Islet precursor cell (in vitro differentiated cells): ENCODE measurements around the gene PACRGL.

Experiments used
- DNase-seq: peaks from one replicate; pipeline ENCODE4 v3.0.0-alpha.2; 2018

The PACRGL gene

DNA sequence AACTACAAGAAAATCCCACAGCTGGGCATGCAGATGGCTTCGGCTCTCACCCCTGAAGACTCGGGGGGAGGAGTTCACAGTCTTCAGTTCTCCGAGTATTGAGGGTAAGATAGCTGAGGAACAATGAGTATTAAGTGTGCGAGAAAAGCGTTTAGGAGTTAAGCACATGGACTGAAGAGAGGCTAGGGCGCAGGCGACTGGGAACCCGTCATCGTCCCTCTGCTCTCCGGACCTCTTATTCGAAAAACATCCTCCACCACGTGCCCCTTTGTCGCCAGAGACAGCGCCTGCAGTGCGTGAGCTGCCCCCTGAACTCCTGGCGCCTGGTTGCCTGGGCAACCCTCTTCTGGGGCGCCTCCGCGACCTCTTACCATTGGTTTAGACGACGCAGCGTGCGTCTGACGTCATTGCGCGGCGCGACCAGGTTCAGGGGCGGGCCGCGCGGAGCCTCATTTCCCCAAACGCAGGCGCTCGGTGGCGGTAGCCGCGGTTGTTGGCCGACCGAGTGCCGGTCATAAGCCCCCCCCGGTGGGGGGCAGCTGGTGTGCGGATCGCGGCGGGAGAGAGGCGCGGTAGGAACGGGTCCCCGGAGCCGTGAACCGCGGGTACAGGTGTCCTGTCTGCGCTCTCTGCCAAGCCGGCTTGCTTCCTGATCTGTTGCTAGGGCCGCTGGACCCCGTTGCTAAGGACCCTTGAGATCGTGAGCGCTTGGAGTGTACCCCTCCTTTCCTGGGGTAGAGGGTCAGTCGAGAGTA lies at the start of gene PACRGL:
Gene PACRGL (plus strand): TSS at position 452 of the 755 bp plus-strand sequence. CDS start 4,024 bp downstream, outside the sequence.
- peak; percentile 95 for DNase-seq

GRCh38 chr4:20652226-20652885 lies 47.9 kb upstream of the PACRGL start:
- no peak for DNase-seq

GRCh38 chr4:20658456-20658855 lies 41.8 kb upstream of the PACRGL start:
- no peak for DNase-seq

DNA sequence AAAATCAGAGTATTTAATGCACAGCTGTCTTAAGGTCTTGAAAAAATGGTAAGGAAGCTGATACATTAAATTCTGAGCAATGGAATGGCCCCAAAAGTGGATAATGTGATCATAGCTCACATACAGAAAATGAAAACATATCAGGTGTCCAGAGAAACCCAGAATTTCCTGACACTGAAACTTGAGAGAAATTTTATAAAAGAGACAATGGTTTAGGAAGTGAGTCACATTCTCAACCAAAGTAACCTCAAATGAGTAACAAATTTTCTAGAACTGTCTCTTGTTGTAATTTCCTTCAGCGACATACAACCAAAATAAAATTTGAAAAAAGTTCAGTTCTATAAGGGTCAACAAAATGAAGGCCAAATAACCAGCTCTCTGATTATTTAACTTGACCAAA lies 37.4 kb upstream of the PACRGL start:
- no peak for DNase-seq

DNA sequence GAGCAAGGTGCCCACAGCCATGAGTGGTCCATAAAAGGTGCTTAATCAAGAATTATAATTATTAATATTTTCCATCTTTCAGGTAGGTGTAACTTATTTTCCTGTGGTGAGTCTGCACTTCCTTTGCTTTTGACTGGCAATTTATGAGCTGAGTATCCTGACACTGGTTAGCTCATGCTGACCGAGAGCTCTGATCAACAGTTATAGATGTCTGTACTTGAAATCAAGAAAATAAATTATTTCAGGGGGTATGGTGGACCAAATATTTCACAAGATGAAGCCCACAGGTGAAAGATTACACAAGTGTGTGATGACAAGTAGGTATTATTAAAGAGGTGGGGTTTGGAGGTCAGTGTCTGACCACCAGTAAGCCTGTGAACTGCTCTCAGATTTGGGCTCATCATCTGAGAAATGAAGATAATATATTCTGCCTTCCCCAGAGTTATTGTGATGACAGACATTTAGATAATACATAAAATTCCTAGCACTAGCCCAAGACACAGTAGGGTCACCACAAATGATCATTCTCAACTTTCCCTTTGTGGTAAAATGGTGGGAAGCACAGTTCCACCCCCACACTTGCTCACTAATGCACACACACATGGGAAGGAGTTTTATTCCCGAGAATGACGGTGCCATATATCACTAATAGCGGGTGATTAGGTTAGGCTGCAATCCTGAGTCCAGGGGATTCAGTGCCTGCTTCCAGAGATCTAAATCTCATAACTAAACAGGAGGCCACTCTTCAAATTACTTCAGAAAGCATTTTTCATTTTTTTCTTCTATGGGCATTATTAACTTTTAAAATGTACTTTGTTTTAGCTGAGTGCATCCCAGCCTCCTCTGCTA lies 34.0 kb upstream of the PACRGL start:
- no peak for DNase-seq

DNA sequence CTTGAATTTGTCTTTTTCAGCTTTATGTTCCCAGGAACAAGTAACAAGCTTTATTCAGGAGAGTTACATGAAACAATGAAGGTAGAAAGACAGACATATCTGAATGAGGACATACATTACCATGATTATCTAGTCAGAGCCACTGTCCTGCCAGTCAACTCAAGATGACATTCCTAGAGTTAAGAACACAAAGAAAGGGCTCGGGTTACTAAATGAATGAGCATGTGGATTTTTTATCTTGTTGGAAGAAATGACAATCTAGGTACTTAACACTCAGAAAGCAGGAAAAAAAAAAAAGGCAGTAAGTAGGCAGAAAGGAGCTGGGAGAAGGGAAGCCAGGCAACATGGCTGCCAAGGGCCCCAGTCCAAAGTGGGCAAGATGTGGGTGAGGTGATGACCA lies 28.0 kb upstream of the PACRGL start:
- no peak for DNase-seq

DNA sequence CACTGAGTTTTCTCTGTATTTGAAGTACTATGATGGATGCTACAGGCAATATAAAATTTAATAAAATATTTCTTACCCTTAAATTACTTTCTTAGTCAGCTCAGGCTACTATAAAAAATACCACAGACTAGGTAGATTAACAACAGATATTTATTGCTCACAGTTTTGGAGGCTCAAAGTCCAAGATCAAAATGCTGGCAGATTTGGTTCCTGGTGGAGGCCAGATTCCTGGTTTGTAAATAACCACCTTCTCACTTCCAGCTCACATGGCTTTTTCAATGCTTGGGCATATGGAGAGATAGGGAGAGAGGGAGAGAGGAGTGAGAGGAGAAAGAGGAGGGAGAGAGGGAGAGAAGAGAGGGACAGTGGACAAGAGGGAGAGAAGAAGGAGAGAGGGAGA lies 24.5 kb upstream of the PACRGL start:
- no peak for DNase-seq

DNA sequence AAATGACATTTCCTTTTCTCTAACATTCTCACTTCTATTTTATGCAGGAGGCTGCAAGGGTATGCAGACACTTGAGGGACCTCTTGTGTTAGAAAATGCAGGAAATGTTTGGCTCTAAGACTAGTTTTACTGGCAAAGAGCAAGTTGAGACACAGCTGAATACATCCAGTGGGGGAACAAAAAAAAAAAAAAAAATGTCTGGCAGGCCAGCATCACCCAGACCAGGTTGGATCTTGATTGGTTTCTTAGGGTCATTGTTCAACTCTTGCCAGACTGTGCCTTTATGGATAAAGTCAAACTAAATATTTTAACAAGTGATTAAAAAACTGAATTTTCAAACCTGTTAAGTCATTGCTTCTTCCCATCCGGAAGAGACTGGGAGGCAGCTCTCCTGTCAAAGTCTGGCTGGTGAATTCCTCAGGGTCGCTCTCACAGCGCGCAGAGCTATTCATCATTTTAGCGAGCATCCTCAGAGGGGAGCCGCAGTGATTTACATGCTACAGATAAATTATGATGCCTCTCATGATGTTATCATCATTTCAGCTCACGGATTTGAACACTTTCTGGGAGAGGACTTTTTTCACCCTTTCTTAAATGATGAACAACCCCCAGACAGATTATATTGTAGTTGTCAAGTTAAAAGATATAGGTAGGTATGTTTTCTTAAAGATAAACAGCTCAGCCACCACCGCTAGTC lies 23.6 kb upstream of the PACRGL start:
- no peak for DNase-seq

DNA sequence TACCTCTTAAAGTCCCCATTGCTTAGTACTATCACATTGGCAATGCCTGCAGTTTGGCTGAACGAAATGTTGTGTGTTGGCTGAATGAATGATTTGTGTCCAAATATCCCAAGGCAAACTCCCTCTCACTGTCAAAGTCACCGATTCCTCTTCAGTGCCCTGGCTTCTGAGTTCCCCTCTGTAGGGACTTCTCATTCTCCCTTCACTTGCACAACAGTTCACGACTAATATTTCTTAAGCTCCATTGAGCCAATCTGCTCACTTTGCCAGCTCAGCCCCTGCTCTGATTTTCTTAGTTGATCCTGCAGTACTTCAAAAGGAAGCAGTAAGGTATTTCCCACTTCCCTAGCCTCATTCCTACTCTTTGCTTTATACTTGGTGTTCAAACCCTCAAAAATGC lies 21.9 kb upstream of the PACRGL start:
- no peak for DNase-seq

DNA sequence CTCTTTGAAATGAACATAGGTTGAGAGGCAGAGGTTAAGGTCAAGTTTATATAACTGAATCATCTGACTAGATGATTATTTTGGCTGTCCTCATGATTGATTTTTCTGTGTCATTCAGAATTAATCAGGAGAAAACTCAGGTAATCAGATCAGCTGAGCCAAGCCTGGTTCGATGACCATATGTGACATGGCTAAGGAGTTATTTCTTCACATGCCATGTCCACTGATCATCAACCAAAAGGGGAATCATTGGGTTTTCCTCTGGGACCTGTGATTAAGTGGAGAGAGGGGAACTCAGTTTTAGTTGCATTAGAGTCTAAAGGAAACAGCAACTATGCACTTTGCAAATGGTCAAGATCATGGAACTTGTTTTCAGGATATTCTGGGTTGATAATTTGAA lies 20.3 kb upstream of the PACRGL start:
- DNase-seq = no peak

GRCh38 chr4:20680736-20681135 lies 19.5 kb upstream of the PACRGL start:
- no peak for DNase-seq

DNA sequence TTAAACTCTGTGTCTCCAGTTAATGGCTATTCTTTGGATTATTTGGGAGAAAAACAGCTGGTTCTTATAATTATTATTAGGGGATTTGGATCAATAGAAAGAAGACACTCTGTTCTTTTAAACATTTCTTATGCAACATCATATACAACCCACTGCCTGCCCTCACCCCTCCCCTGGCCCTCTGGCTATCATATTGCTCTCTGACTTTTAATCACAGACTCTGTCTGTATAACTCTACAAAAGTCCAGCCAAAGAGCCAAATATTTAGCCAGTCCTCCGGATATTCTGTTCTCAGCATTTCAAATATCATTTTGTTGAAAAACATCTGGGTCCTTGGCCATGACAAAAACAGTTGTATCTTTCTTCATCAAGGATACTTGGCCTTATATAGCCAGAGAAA lies 19.0 kb upstream of the PACRGL start:
- DNase-seq = no peak

DNA sequence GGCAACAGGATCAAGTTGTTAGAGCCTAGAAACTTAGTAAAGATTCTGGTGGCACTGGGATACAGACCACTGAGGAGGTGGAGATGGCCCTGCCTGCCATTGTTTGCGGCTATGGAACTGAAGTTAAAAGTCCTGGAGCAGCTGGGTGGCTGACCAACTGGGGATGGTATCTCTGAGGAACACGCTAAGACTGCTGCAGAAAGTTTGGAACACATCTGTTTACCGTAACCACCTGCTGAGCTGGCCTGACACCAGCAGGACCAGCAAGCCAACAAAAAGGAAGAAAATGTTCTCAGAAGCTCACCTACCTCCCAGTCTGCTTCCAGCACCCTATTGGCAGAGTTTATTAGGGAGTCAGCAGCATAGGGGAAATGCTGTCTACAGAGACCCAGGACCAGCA lies 17.4 kb upstream of the PACRGL start:
- DNase-seq = no peak

GRCh38 chr4:20683766-20684165 lies 16.5 kb upstream of the PACRGL start:
- DNase-seq = no peak

GRCh38 chr4:20684852-20685763 lies 15.2 kb upstream of the PACRGL start:
- no peak for DNase-seq

GRCh38 chr4:20687864-20688263 lies 12.4 kb upstream of the PACRGL start:
- DNase-seq = no peak

GRCh38 chr4:20696815-20697214 lies 3.4 kb upstream of the PACRGL start:
- DNase-seq = no peak

- no peak for DNase-seq
These were observed 1.9 kb upstream of the PACRGL start for GRCh38 chr4:20698382-20698781.

DNA sequence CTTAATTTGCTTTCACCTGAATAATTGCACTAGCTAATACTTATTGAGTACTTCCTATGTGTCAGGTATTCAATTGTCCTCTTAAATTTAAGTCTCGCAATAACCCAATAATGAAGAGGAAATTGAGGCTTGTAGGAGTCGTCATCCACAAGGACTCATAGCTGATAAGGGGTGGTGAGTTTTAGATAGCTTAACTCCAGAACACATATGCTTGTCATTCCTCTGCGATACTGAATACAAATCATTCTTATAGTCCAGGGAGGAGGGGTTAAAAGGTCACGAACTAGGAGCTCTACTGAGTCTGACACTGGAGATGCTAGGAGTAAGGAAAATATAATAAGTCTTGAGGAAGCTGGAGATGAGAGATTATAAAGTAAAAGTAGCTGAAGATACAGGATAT lies 1.4 kb upstream of the PACRGL start:
- DNase-seq = no peak

GRCh38 chr4:20711335-20711734 lies 11.1 kb downstream of the PACRGL start:
- DNase-seq = no peak

DNA sequence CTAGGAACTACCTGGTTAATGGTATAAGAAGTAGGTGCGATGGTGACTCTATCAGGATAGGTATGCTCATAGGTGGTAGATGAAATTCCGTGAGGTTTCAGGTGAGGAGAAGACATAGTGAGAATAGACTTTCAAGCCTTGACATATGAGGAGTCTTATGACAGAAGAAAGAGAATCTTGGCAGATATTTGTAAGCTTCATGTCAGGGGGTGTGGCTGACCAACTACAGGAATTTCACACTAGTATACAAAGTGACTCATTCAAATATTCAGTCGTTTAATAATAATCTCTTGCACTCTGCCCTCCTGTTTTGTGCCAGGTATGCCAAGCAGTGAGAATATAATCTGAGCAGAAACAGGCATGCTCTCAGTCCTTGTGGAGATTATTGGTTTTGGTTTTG lies 22.8 kb downstream of the PACRGL start:
- DNase-seq = no peak

GRCh38 chr4:20723463-20723862 lies 23.2 kb downstream of the PACRGL start:
- DNase-seq = no peak
